ENCODE data around the gene MR1.
"Not testable (repeated sequence)": the region's sequence is repeated elsewhere in the genome, so short reads cannot be mapped to it uniquely, and the experiment has no call there.

The MR1 gene

DNA sequence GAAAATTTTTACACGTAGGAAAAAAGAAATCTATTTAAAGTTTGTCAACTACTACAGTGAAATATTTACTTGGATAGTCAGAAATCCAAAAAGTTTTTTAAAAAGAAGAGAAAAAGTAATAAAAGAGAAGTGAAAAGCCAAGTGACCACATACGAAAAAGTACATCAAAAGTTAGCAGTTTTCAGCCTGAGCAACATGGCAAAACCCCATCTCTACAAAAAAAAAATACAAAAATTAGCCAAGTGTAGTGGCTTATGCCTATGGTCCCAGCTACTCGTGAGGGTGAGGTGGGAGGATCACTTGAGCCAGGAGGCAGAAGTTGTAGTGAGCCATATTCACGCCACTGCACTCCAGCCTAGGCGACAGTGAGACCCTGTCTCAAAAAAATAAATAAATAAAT lies 5.2 kb upstream of the MR1 start:
- H3K4me3 ChIP-seq (ENCODE audit: low read depth, low read length) = no peak overlapping the region

DNA sequence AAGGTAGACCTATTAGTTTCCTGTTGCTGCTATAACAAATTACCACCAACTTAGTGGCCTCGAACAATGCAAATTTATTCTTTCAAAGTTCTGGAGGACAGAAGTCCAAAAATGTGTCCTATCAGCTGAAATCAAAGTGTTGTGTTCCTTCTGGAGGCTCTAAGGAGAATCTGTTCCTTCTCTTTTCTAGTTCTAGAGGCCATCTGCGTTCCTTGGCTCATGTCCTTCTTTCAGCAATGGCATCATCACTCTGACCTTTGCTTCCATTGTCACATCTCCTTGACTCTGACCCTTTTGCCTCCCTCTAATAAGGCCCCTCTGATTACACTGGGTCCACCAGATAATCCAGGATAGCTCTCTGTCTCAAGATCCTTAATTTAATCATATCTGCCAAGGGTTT lies 1.2 kb upstream of the MR1 start:
- H3K4me3 ChIP-seq (ENCODE audit: low read depth, low read length) = no peak overlapping the region

DNA sequence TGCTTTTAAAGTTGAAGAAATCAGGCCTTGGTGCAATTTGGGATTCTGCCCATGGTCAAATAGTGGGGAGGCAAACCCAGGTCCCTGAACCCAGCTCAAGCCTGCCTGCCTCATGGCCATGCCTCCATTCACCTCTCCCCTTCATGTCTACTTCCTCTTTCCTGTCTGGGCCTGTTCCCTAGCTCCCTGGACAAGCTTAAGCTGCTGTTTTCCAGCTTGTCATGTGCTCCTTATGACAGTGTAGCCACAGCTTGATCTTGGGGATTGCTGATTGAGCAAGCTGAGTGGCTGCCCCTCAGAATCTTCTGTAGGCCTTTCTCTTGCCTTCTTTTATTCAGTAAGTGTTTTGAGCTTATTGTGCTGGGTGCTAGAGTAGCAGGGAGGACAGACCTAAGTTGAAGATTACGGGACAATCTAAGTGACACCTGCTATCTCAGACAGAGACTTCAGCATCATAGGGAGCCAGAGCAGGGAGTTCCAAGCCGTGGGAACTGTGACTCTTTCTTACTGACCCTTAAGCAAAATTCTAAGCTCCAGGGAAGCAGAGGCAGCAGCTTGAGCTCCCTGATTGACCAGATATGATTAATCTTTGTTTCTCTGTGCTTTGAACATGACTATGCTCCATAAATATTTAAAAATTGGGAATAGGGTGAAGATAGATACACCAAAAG lies 520 bp upstream of the MR1 start:
- no peak overlapping the region for H3K4me3 ChIP-seq (ENCODE audit: low read depth, low read length)

DNA sequence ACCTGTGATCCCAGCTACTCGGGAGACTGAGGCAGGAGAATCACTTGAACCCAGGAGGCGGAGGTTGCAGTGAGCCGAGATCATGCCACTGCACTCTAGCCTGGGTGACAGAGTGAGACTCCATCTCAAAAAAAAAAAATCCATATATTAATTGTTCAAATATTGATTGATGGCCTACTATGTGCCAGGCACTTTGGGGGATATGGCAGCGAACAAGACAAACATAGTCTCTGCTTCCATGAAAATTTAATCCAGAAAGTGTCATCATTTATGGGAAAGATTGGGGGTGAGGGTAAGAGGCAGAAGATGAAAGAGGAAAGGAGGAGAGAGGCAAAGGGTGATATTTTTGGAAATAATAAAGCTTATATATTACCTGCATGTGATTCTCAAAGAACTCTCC lies 1.4 kb downstream of the MR1 start:
- not testable (repeated sequence) for H3K4me3 ChIP-seq (ENCODE audit: low read depth, low read length)

DNA sequence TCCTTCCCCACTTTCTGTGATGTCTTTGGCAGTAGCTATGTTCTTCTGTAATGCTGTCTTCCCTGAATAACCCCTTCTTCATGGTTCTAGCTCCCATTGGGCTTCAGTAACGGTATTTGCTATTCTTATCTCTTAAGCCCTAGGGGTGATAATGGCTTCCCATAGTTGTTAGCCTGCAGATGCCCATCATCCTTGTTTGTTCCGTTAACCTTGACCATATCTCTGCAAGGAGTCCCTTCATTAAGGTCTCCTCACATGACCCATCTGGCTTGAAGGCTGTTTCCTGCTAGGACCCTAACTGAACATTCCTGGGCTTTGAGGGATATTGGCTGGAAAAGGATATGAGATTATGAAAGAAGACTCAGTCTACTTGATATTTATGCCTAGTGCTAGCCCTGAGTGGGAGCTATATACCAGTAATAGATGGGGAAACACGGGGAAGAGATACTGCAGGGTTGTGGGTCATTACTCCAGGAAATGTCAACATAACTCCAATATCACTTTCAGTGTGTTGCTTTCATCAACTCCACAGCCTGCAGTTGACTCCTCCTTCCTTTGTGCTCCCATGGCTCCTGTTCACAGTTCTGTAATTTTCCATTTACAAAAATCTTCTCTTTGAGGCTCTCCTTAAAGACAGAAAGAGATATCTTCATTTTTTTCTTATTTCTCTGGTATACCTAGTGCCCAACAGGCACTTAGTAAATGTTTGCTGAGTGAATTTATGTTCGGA lies 2.5 kb downstream of the MR1 start:
- H3K4me3 ChIP-seq (ENCODE audit: low read depth, low read length) = no peak overlapping the region

DNA sequence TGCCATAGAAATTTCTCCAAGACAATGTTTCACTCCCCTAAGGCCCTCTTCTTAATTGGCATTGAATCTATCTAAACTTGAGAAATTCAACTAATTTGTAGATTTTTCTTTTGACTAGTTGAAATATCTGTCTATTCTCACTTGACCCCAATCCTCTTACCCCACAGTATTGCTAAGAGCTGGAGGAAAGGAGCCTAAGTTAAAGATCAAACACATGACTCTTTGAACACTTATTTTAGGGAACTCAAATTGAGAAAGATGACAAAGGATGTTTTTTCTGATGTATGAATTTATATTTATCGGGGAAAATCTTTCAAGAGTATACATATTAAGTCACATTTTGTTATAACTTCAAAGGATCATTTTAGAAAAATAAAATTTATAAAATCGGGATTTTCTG lies 3.6 kb downstream of the MR1 start:
- H3K4me3 ChIP-seq (ENCODE audit: low read depth, low read length) = no peak overlapping the region

DNA sequence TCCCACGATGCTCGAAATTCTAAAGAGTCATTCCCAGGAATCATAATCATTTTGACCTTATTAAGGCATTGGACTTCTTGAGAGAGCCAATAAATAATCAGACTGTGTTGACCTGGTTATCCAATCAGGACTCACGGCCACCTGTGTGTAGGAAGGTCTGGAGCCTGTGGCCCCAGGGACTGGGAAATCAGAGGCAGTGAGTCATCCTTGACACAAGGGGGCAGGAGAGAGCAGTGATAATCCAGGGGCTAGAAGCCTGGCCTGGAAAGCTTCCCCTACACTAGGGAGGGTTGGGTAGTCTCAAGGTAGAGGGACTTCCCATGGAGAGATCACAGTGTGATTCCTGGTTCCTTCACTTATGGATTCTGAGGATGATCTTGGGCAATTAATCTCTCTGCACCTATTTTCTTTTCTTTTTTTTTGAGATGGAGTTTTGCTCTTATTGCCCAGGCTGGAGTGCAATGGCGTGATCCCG lies 4.7 kb downstream of the MR1 start:
- no peak overlapping the region for H3K4me3 ChIP-seq (ENCODE audit: low read depth, low read length)

DNA sequence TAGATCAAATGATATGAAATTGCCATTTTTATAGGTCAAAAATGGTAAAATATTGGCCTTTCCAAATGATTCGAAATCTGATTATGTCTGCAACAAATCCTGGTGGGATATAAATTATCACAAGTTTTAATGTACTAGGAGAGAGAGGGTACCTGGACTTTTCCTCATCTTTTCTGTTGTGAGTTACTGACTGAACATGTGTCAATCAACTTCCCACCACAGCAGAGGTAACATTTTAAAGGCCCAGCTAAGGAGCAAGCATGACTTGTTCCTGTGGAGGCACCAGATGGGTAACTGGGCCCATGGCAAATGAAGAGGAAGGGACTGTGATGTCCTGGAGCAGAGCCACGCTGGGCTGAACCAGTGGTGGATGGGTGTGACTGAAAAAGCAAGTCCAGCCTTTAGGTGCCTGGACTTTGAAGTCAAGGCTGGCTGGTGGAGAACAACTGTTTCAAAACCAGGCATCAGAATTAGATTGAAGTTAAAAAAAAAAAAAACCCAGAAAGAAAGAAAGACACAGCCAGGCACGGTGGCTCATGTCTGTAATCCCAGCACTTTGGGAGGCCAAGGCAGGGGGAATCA lies 6.6 kb downstream of the MR1 start:
- H3K4me3 ChIP-seq (ENCODE audit: low read depth, low read length) = no peak overlapping the region

DNA sequence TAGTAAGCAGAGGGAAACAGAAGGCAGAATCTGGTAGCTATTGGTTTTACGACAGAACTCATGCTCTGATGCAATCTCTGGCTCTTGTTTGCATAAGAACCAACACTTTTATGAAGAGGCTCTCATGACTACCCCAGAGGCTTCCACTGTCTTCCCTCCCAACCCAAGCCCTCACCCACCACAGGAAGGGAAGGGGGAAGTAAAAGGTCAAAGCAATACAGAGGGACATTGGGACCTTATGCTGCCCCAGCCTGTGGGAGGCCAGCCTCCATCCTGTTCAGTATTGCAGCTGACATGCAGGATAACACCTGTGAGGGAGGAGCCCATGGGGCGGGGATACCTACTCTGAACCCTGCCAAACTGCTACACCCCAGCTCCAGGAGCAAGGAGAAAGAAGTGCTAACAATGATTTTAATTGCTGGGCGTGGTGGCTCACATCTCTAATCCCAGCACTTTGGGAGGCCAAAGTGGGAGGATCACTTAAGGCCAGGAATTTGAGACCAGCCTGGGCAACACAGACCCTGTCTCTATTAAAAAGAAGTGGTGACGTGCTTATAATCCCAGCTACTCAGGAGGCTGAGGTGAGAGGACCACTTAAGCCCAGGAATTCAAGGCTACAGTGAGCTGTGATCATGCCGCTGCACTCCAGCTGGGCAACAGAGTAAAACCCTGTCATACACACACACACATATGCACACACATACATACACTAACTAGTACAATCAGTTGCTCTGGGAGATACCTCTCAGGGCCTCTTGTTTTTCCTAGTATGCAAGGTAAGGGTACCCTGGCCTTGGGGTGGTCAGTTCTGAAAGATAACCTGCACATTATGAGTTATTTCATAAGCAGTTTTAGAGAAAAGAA lies 9.5 kb downstream of the MR1 start:
- no peak overlapping the region for H3K4me3 ChIP-seq (ENCODE audit: low read depth, low read length)

DNA sequence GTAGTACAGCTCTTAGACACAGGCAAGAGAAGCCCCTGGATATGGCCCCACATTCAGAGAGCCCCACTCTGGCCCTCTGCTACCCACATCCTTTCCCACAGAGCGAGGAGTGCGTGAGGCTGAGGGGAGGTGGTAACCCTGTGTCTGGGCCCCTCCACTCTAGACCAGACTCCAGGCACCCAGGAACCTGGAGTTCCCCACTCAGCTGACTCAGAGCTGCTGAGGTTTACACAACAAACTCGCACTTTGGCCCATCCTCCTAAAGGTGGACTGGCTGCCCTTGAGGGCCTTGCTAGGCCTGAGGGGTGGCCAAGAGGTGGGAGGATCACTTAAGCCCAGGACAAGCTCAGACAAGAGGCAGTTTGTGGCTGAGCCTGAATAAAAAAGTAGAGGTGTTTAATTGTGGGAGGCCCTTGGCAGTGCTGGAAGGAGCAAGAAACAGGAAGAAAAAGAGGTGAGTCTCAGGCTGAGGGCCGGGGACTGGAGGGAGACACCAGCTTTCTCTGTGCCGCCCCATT lies 10.7 kb downstream of the MR1 start:
- no peak overlapping the region for H3K4me3 ChIP-seq (ENCODE audit: low read depth, low read length)

DNA sequence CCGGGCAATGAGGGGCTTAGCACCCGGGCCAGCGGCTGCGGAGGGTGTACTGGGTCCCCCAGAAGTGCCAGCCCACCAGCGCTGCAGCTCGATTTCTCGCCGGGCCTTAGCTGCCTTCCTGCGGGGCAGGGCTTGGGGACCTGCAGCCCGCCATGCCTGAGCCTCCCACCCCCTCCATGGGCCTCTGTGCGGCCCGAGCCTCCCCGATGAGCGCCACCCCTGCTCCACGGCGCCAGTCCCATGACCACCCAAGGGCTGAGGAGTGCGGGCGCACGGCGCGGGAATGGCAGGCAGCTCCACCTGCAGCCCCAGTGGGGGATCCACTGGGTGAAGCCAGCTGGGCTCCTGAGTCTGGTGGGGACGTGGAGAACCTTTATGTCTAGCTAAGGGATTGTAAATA lies 12.2 kb downstream of the MR1 start:
- not testable (repeated sequence) for H3K4me3 ChIP-seq (ENCODE audit: low read depth, low read length)

DNA sequence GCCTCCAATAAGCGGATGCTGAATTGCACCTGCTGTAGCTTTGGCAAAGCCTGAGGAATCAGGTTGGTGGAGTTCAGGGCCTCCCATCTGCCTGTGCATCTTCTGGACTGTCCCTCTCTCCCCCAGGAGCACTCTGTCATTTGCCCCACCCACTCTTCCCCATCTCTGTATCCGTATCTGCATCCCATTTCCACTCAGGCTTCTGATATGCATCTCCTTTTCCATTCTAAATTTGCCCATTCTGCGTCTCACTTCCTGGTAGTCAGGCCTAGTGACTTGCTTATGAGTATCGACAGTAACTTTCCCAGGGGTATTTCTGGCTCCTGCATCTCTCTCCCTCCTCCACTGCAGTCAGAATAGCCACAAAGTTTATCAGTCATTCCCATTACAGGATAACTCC lies 15.6 kb downstream of the MR1 start:
- H3K4me3 ChIP-seq (ENCODE audit: low read depth, low read length) = no peak overlapping the region

DNA sequence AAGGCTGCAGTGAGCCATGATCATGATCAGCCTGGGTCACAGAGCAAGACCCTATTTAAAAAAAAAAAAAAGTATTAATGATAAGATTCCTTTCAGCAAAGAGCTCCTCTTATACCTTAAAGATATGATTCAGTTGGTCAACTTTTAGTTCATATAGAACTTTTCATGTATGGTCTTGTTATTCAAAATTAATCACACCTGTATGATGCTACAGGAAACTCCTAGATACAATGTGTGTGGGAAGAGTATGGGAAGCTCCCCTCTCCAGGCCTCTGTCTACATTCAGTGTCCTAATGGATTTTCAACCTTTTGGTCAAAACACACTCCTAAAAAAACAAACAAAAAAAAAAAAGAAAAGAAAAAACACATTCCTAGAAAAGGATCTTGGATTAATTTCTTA lies 17.1 kb downstream of the MR1 start:
- H3K4me3 ChIP-seq (ENCODE audit: low read depth, low read length) = no peak overlapping the region

DNA sequence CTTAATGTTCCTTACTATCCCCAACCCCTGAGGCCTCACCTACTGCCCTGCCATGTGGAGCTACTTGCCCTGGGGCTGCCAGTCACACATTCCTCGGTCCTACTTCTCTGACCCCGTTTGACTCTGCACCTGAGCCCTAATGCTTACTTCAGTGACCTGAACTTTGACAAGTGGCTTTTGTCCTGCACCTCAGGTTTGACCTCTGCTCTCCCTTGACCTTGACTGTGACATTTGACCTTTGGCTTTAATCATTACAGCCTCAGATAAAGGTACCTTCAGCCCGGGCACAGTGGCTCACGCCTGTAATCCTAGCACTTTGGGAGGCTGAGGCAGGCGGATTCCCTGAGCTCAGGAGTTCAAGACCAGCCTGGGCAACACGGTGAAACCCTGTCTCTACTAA lies 22.8 kb downstream of the MR1 start:
- no peak overlapping the region for H3K4me3 ChIP-seq (ENCODE audit: low read depth, low read length)

DNA sequence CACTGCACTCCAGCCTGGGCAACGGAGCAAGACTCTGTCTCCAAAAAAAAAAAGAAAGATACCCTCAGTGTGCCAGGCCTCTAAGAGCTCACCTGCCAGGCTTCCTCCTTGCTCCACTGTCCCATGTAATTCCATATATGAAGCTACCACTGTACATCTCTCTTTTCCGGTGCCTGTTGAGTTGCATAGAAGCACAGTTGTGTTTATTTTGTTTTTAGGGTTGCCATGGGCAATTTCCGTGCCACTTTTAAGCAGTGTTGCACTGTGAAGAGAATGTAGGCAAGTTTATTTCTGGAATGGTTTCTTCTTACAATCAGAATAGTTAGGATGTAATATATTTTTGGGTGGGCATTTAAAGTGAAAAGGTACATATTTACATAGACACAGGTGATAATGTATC lies 23.3 kb downstream of the MR1 start:
- H3K4me3 ChIP-seq (ENCODE audit: low read depth, low read length) = no peak overlapping the region

DNA sequence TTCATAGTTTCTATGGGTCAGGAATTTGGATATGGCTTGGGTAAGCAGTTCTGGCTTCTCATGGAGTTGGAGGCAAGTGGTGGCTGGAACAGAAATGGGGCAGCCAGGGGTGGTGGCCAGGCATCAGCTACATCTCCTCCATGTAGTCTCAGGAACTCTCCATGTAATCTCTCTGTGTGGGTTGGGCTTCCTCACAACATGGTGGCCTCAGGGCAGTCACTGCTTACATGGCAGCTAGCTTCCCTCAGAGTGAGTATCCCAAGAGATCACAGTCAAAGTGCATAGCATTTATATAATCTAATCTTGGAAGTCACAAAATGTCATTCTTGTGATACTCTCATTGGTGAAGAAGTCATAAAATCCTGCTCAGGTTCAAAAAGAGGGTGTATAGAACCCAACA lies 25.7 kb downstream of the MR1 start:
- no peak overlapping the region for H3K4me3 ChIP-seq (ENCODE audit: low read depth, low read length)

DNA sequence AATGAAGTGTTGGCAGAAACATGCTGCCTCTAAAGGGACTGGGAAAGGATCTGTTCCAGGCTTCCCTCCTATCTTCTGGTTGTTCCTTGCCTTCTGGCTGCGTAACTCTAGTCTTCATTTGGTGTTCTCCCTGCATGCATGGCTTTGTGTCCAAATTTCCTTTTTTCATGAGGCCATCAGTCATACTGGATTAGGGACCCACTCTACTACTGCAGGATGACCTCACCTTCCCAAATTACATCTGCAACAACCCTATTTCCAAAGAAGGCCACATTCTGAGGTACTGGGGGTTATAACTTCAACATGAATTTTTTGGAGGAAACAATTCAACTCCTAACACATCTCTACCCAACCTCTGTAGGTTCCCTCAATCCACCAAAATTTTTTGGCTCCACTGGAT lies 26.3 kb downstream of the MR1 start:
- H3K4me3 ChIP-seq (ENCODE audit: low read depth, low read length) = no peak overlapping the region

DNA sequence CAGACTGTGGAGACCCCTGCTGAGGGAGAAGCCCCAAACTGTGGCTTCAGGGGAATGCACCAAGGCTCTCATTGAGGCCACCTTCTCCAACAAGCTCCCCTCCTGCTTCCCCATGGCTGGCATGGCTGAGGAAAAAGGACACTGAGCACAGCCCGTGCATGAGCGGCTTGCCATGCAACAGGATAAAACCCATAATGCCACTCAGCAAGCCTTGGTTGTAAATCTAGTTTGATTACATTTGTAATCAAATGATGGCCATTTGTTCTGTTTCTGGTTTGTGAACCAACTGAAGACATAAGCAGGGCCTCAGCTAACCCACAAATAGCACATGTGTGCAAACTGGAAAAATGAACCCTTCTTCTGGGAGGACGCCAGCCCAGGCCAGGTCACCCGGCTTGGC lies 27.2 kb downstream of the MR1 start:
- not testable (repeated sequence) for H3K4me3 ChIP-seq (ENCODE audit: low read depth, low read length)

DNA sequence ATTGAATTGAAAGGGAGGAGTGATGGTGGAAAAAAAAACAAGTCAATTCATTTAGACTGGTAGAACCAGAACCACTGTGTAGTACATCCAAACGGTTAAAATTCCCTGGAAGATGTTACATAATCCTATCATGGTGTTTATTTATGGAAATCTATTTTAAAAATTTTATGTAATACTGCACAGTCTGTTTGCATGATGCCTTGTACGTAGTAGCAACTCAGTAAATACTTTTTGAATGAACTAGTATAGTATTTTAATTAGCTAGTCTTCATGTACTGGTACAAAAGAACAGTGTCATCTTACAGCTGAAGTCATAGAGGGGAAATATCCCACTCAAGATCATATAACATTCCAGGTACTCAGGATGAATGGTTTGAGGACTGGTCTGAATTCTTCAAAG lies 27.7 kb downstream of the MR1 start:
- H3K4me3 ChIP-seq (ENCODE audit: low read depth, low read length) = no peak overlapping the region

DNA sequence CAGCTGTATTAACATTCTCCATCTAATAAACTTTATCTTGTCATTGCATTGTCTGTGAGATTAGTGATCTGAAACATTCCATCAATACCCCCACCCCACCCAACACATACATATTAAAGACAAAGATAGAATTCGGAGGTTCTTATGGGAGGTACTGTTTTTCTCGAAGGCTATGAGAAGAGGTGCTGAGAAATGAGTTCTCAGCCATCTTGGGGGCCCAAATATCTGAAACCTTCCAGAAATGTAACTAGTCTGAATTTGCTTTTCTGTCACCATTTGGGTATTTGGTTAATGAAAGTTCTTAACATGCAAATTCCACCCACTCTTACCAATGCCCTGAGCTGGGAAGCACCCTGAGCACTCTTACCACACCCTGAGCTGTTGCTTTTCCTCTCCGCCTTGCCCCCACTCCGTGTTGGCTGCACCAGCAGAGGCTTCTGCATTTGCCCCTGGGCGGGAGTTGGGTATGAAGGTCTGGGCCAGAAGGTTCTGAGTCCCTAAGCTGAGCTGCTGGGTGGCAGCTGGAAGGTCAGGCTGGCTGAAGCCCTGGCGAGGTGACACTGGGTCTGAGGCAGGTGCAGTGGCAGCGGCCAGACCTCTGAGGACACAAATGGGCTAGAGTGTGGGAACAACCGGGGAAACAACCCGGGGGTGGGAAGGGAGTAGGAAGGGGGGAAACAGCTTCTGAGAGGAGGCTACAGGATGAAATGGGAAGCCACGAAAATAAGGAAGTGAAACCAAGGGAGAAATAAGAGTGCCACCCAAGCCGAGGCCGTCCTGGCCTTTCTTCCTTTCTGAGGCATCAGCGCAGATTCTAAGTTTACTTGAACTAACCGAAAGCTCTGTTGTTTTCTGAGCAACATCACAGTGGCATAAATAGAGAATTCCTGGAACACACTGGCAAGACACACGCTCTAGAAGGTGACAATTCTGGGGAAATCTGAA lies 28.4 kb downstream of the MR1 start:
- H3K4me3 ChIP-seq (ENCODE audit: low read depth, low read length) = no peak overlapping the region

Data from iPS-11a (cell line).